DOHH2 (cell line): ENCODE measurements around the gene IER5L.

Experiments used
- H3F3A ChIP-seq: fragments of 200-600 bp; sonication (generic), shearing (Covaris generic); 2 replicates; pipeline ENCODE4 v1.6.0; 2016; ENCODE audit warnings: antibody characterized with exemption, mild to moderate bottlenecking; ENCODE audit not compliant: control insufficient read depth, insufficient read depth
- H3K27ac ChIP-seq: fragments of 200-600 bp; sonication (generic); 2 replicates; pipeline ENCODE4 v1.5.1; 2014; ENCODE audit warnings: low read depth, mild to moderate bottlenecking, low read length, moderate library complexity
- H3K27me3 ChIP-seq: fragments of 200-600 bp; sonication (generic); 2 replicates; pipeline ENCODE4 v1.6.1; 2014; ENCODE audit warnings: mild to moderate bottlenecking, low read length, mixed read lengths; ENCODE audit not compliant: control insufficient read depth
- H3K36me3 ChIP-seq: fragments of 200-600 bp; sonication (generic); 2 replicates; pipeline ENCODE4 v1.6.1; 2014; ENCODE audit warnings: mild to moderate bottlenecking, low read length, moderate library complexity, mixed read lengths; ENCODE audit not compliant: control insufficient read depth
- H3K4me1 ChIP-seq: fragments of 200-600 bp; sonication (generic); 2 replicates; pipeline ENCODE4 v1.6.1; 2014; ENCODE audit warnings: mild to moderate bottlenecking, low read length, mixed read lengths; ENCODE audit not compliant: control insufficient read depth
- H3K4me2 ChIP-seq: fragments of 200-600 bp; sonication (generic); 2 replicates; pipeline ENCODE4 v1.6.0; 2014; ENCODE audit warnings: mild to moderate bottlenecking, low read length, moderate library complexity
- H3K4me3 ChIP-seq: fragments of 200-600 bp; sonication (generic); 2 replicates; pipeline ENCODE4 v1.5.1; 2014; ENCODE audit warnings: mild to moderate bottlenecking, low read length, mixed read lengths
- H3K79me2 ChIP-seq: fragments of 200-600 bp; sonication (generic); 2 replicates; pipeline ENCODE4 v1.6.1; 2014; ENCODE audit warnings: mild to moderate bottlenecking, low read length, mixed read lengths; ENCODE audit not compliant: control insufficient read depth
- H3K9me2 ChIP-seq: fragments of 200-600 bp; sonication (generic); replicated peaks from 2 replicates; pipeline ENCODE4 v1.6.1; 2014; ENCODE audit warnings: mild to moderate bottlenecking, low read length, mixed read lengths; ENCODE audit not compliant: control insufficient read depth
- H3K9me3 ChIP-seq: fragments of 200-600 bp; sonication (generic); 2 replicates; pipeline ENCODE4 v1.6.1; 2014; ENCODE audit warnings: antibody characterized with exemption, low read length, mixed read lengths; ENCODE audit not compliant: control insufficient read depth, insufficient read depth
- H4K20me1 ChIP-seq: fragments of 200-600 bp; sonication (generic); 2 replicates; pipeline ENCODE4 v1.6.0; 2014; ENCODE audit warnings: low read depth, mild to moderate bottlenecking, antibody characterized with exemption, low read length, moderate library complexity; ENCODE audit not compliant: control insufficient read depth, insufficient read depth
- CTCF ChIP-seq: fragments of 200-600 bp; sonication (generic); IDR thresholded peaks from one replicate; pipeline ENCODE4 v1.5.1; 2014; ENCODE audit warnings: antibody characterized with exemption, mild to moderate bottlenecking, low read depth, low read length; ENCODE audit not compliant: poor library complexity, severe bottlenecking
- EZH2phosphoT487 ChIP-seq: fragments of 200-600 bp; sonication (generic); IDR thresholded peaks from 2 replicates; pipeline ENCODE4 v1.6.1; 2017; ENCODE audit warnings: borderline replicate concordance, mild to moderate bottlenecking, antibody characterized with exemption, low read length, moderate library complexity, mixed read lengths

IER5L gene

GRCh38 chr9:129220771-129221170 lies 42.7 kb upstream of the IER5L start:
- no peaks in the 10 kb centered on the region for H3K9me3 ChIP-seq
- no peak for TF ChIP-seq CTCF
- TF ChIP-seq EZH2phosphoT487, result no peak
- H3K27ac ChIP-seq, result no peak overlapping the region
- H3K4me2 ChIP-seq, result peak overlapping the region; percentile 35
- no peaks in the 10 kb centered on the region for H3K36me3 ChIP-seq
- H3F3A ChIP-seq, result no peaks in the 10 kb centered on the region
- no peaks in the 10 kb centered on the region for H3K27me3 ChIP-seq
- no peaks in the 10 kb centered on the region for H4K20me1 ChIP-seq
- no peaks in the 10 kb centered on the region for H3K79me2 ChIP-seq
- H3K4me3 ChIP-seq, result no peak overlapping the region
- H3K4me1 ChIP-seq, result peaks cover 14% of the 10 kb centered on the region
- no peaks in the 10 kb centered on the region for H3K9me2 ChIP-seq

- Histone ChIP-seq H3K9me2 (no peaks in the 10 kb centered on the region), H3K27me3 (no peaks in the 10 kb centered on the region), H3K27ac (no peak overlapping the region), H3K9me3 (no peaks in the 10 kb centered on the region), H3K4me2 (no peak overlapping the region), H3K4me1 (peaks cover 14% of the 10 kb centered on the region), H3K79me2 (no peaks in the 10 kb centered on the region), H3K36me3 (no peaks in the 10 kb centered on the region), H3K4me3 (no peak overlapping the region), H3F3A (no peaks in the 10 kb centered on the region), H4K20me1 (no peaks in the 10 kb centered on the region)
- TF ChIP-seq EZH2phosphoT487 (no peak), CTCF (no peak)
These were observed 40.9 kb upstream of the IER5L start for GRCh38 chr9:129218918-129219317.

GRCh38 chr9:129218272-129218625 lies 40.2 kb upstream of the IER5L start:
- Histone ChIP-seq H3K4me2 (no peak overlapping the region), H3K79me2 (no peaks in the 10 kb centered on the region), H3K9me3 (no peaks in the 10 kb centered on the region), H3K4me1 (peaks cover 14% of the 10 kb centered on the region), H3K36me3 (no peaks in the 10 kb centered on the region), H4K20me1 (no peaks in the 10 kb centered on the region), H3F3A (no peaks in the 10 kb centered on the region), H3K27me3 (no peaks in the 10 kb centered on the region), H3K9me2 (no peaks in the 10 kb centered on the region), H3K27ac (no peak overlapping the region), H3K4me3 (no peak overlapping the region)
- TF ChIP-seq CTCF (no peak), EZH2phosphoT487 (no peak)

GRCh38 chr9:129213551-129213950 lies 35.5 kb upstream of the IER5L start:
- Histone ChIP-seq H3K9me3 (no peaks in the 10 kb centered on the region), H3K4me3 (no peak overlapping the region), H4K20me1 (no peaks in the 10 kb centered on the region), H3K79me2 (no peaks in the 10 kb centered on the region), H3K4me1 (peaks cover 3% of the 10 kb centered on the region), H3K9me2 (no peaks in the 10 kb centered on the region), H3K27me3 (no peaks in the 10 kb centered on the region), H3F3A (no peaks in the 10 kb centered on the region), H3K27ac (no peak overlapping the region), H3K36me3 (no peaks in the 10 kb centered on the region), H3K4me2 (no peak overlapping the region)
- no peak for TF ChIP-seq EZH2phosphoT487
- no peak for TF ChIP-seq CTCF
